HepG2 (cell line): ENCODE results near the gene PFN2. TPM values are rescaled to one million over a fixed set of nuclear protein-coding genes. Genes with fewer than 3 reads are reported as not detected.

Experiments used
- AGO2 ChIP-seq: fragments of 200-400 bp; formaldehyde crosslinking; optimal IDR thresholded peaks from 2 replicates; pipeline ENCODE3; 2017; ENCODE audit warnings: mild to moderate bottlenecking, low read depth, low read length, moderate library complexity
- ARID5B ChIP-seq: IDR thresholded peaks from 2 replicates; pipeline ENCODE4 v1.4.0; 2020; ENCODE audit warnings: mild to moderate bottlenecking, missing genetic modification reagents
- MBD4 ChIP-seq: IDR thresholded peaks from 2 replicates; pipeline ENCODE4 v1.6.1; 2012; ENCODE audit warnings: low read length, inconsistent platforms, borderline replicate concordance
- NFKBIZ ChIP-seq: IDR thresholded peaks from 2 replicates; pipeline ENCODE4 v1.6.1; 2018; ENCODE audit warnings: missing genetic modification reagents, missing compliant biosample characterization
- RARG ChIP-seq: sonication (generic); formaldehyde crosslinking; IDR thresholded peaks from 2 replicates; pipeline ENCODE4 v1.4.0; 2020; ENCODE audit warnings: low read depth, mild to moderate bottlenecking, missing genetic modification reagents
- RXRB ChIP-seq: IDR thresholded peaks from 2 replicates; pipeline ENCODE4 v1.6.1; 2016; ENCODE audit warnings: borderline replicate concordance, missing genetic modification reagents, missing compliant biosample characterization
- ZBTB2 ChIP-seq: sonication (generic); formaldehyde crosslinking; IDR thresholded peaks from 2 replicates; pipeline ENCODE4 v1.8.0; 2022; ENCODE audit warnings: low read depth, missing genetic modification reagents
- ZNF142 ChIP-seq: sonication (generic); formaldehyde crosslinking; IDR thresholded peaks from 2 replicates; pipeline ENCODE4 v1.4.0; 2020; ENCODE audit warnings: missing genetic modification reagents
- ZNF292 ChIP-seq: sonication (generic); formaldehyde crosslinking; IDR thresholded peaks from 2 replicates; pipeline ENCODE4 v1.8.1; 2022; ENCODE audit warnings: mild to moderate bottlenecking, low read depth, missing genetic modification reagents, borderline replicate concordance
- ZNF331 ChIP-seq: sonication (generic); formaldehyde crosslinking; IDR thresholded peaks from 2 replicates; pipeline ENCODE4 v1.4.0; 2020; ENCODE audit warnings: missing genetic modification reagents
- ZNF672 ChIP-seq: sonication (generic); formaldehyde crosslinking; IDR thresholded peaks from 2 replicates; pipeline ENCODE4 v1.8.1; 2022; ENCODE audit warnings: missing genetic modification reagents
- ZNF850 ChIP-seq: sonication (generic); formaldehyde crosslinking; conservative IDR thresholded peaks from 2 replicates; pipeline ENCODE4 v1.9.0; 2021; ENCODE audit warnings: mild to moderate bottlenecking, missing genetic modification reagents
- polyA plus RNA-seq, 8 experiments: library from polyadenylated mRNA; depleted of rRNA in 3 of 8; stranded (reverse) in 7 of 8; unstranded in 1 of 8; fragments of >200 nt; fragmentation: Illumina TruSeq in 4 of 8; extraction: Trizol in 4 of 8; gene quantifications; 2 replicates each; pipeline versions ENCODE4 v1.2.1 to v1.2.3, GENCODE V29; 2011 to 2016; ENCODE audit warnings: low read depth in 4 of 8, missing spikeins in 1 of 8, mixed read lengths in 1 of 8; ENCODE audit not compliant: insufficient read depth in 1 of 8
- total RNA-seq, 5 experiments: library from RNA; depleted of rRNA; stranded (reverse); fragments of >200 nt; fragmentation: Illumina TruSeq; extraction: Trizol; gene quantifications; 2 replicates each; pipeline ENCODE4 v1.2.3, GENCODE V29; 2016; ENCODE audit warnings: low read depth in 1 of 5

PFN2 gene
- total and polyA plus RNA-seq, 2 of the 13 experiments (the other 11 are each of a cell fraction or from before 2014, with no cell fraction given) = 57.3 to 150 TPM

- no peak for TF ChIP-seq ZBTB2 (CRISPR knock-in tag)
- TF ChIP-seq NFKBIZ = no peak
- peak; percentile 64 for TF ChIP-seq AGO2
- 0 out of 2 replicates have a peak, but pooled peaks have one; percentile 10 for TF ChIP-seq ZNF331 (CRISPR knock-in tag)
- TF ChIP-seq ZNF142 (CRISPR knock-in tag) = peak; percentile 25; the same call in 1 of the 2 replicates
- TF ChIP-seq ZNF292 (CRISPR knock-in tag) = no peak
- no peak for TF ChIP-seq ZNF672 (CRISPR knock-in tag)
- TF ChIP-seq ZNF850 = 0 out of 2 replicates have a peak, but pooled peaks have one; percentile 23
- no peak for TF ChIP-seq RARG (CRISPR knock-in tag)
- no peak for TF ChIP-seq RXRB
- TF ChIP-seq ARID5B (CRISPR knock-in tag) = no peak
- TF ChIP-seq MBD4 = no peak
- TF ChIP-seq, all 625 proteins: peak for 31
These were observed 567 bp downstream of the PFN2 start (continued) for GRCh38 chr3:149969940-149970715.
